ENCODE measurements around the gene MPP2.

DNA sequence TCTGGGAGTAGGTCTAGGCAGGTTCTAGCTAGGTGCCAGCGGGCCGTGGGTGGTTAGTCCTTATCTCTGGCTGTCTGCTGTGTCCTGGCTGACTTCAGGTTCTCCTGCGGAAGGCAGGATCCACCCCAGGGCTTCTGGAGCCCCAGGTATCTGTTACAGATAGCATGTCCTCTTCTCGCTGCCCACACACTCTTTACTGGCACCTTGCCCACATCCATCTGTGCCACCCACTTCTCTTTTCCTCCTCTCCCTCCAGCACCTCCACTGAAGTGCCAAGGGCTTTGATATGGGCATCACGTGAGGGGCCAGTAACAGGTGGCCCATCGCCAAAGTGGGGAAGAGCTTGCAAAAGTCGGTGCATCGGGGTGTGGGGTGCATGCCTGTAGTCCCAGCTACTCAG is 4.6 kb upstream of the MPP2 start:
- TF ChIP-seq POLR2AphosphoS5 (IDR thresholded peaks at IDR 0.05; ENCODE audit: borderline replicate concordance, low read depth, low read length), result no peak
- TF ChIP-seq EZH2 (IDR thresholded peaks at IDR 0.05), result no peak
- no peak for TF ChIP-seq FOXP2 (optimal IDR thresholded peaks at IDR 0.05; ENCODE audit: control extremely low read depth, extremely low read length, insufficient read depth)
